ENCODE results near the gene VNN1.

Gene VNN1

GRCh38 chr6:132713352-132714134 lies at the start of gene VNN1:
Gene VNN1, minus strand, starts transcription at chr6:132714055. Its CDS starts 20 bp downstream, at chr6:132714035.
- DNase-seq, result peak; percentile 4

GRCh38 chr6:132763269-132763668 lies 49.4 kb upstream of the VNN1 start:
- DNase-seq, result no peak

- DNase-seq, result no peak
Measured at GRCh38 chr6:132760256-132760655, 46.4 kb upstream of the VNN1 start.

- DNase-seq, result no peak
Measured at GRCh38 chr6:132758689-132759088, 44.8 kb upstream of the VNN1 start.

- no peak for DNase-seq
Measured at GRCh38 chr6:132752255-132752654, 38.4 kb upstream of the VNN1 start.

- DNase-seq, result no peak
Measured at GRCh38 chr6:132751828-132752227, 38.0 kb upstream of the VNN1 start.

GRCh38 chr6:132751306-132751705 lies 37.5 kb upstream of the VNN1 start:
- DNase-seq, result no peak

GRCh38 chr6:132750455-132751248 lies 36.8 kb upstream of the VNN1 start:
- no peak for DNase-seq

GRCh38 chr6:132749111-132749510 lies 35.3 kb upstream of the VNN1 start:
- no peak for DNase-seq

GRCh38 chr6:132748446-132748845 lies 34.6 kb upstream of the VNN1 start:
- DNase-seq, result no peak

GRCh38 chr6:132746048-132746447 lies 32.2 kb upstream of the VNN1 start:
- no peak for DNase-seq

GRCh38 chr6:132742495-132742894 lies 28.6 kb upstream of the VNN1 start:
- no peak for DNase-seq

- DNase-seq, result no peak
Measured at GRCh38 chr6:132741281-132741680, 27.4 kb upstream of the VNN1 start.

- no peak for DNase-seq
Measured at GRCh38 chr6:132736239-132736638, 22.4 kb upstream of the VNN1 start.

- DNase-seq, result peak; percentile 2
Measured at GRCh38 chr6:132734694-132735236, 20.9 kb upstream of the VNN1 start.

- DNase-seq, result no peak
Measured at GRCh38 chr6:132733814-132734213, 20.0 kb upstream of the VNN1 start.

- DNase-seq, result no peak
Measured at GRCh38 chr6:132733283-132733682, 19.4 kb upstream of the VNN1 start.

- no peak for DNase-seq
Measured at GRCh38 chr6:132731086-132731485, 17.2 kb upstream of the VNN1 start.

GRCh38 chr6:132730560-132730959 lies 16.7 kb upstream of the VNN1 start:
- DNase-seq, result no peak

- no peak for DNase-seq
Measured at GRCh38 chr6:132728616-132729015, 14.8 kb upstream of the VNN1 start.

- DNase-seq, result no peak
Measured at GRCh38 chr6:132726608-132726975, 12.7 kb upstream of the VNN1 start.

- no peak for DNase-seq
Measured at GRCh38 chr6:132725947-132726607, 12.2 kb upstream of the VNN1 start.

GRCh38 chr6:132725471-132725870 lies 11.6 kb upstream of the VNN1 start:
- no peak for DNase-seq

All from midbrain (tissue), 1 donor.